T-cell (primary cell): ENCODE measurements around the gene THAP7. TPM values are rescaled to one million over a fixed set of nuclear protein-coding genes. Genes with fewer than 3 reads are reported as not detected.
"Not testable (repeated sequence)": the region's sequence is repeated elsewhere in the genome, so short reads cannot be mapped to it uniquely, and the experiment has no call there.

Source experiments
- ATAC-seq, 4 experiments: fragments of 200-7000 bp in 3 of 4; fragments of 150-1000 bp in 1 of 4; cut with Tn5 transposase; replicated peaks in 1 of 4; 1 replicate in 3 of 4; 2 replicates in 1 of 4; pipeline ENCODE4 v1.10.0; 2021; ENCODE audit warnings: moderate library complexity in 3 of 4, mild to moderate bottlenecking in 2 of 4, moderate number of reproducible peaks in 1 of 4
- CTCF ChIA-PET, 2 donors: fragments of 300-600 bp; sonication (Branson Sonifier 250); formaldehyde crosslinking; loops; one replicate each; lab custom pipeline; 2022; ENCODE audit warnings: antibody characterized with exemption in 2 of 2; lab: Charles Lee
- POLR2A ChIA-PET, 2 donors: fragments of 300-600 bp; sonication (Branson Sonifier 250); formaldehyde crosslinking; loops; one replicate each; lab custom pipeline; 2022; ENCODE audit warnings: antibody characterized with exemption in 2 of 2; lab: Charles Lee
- DNase-seq, 35 experiments: peaks; one replicate each; pipeline versions ENCODE4 v3.0.0 to v3.0.0-alpha.2; 2013 to 2023
- H3K27ac ChIP-seq: one replicate; pipeline ENCODE4 v1.5.1; 2013; ENCODE audit warnings: low read length
- H3K27me3 ChIP-seq, 2 experiments: replicated peaks in 1 of 2; 1 replicate in 1 of 2; 2 replicates in 1 of 2; pipeline versions ENCODE4 v1.6.1 to v1.7.0; 2013; ENCODE audit warnings: low read length in 1 of 2, mixed read lengths in 1 of 2; ENCODE audit not compliant: control insufficient read depth in 2 of 2, insufficient read depth in 2 of 2; ENCODE audit errors: extremely low read depth in 1 of 2
- H3K36me3 ChIP-seq, 2 donors: 1 replicate in 1 of 2; 2 replicates in 1 of 2; pipeline versions ENCODE4 v1.6.1 to v1.7.0; 2013; ENCODE audit warnings: low read length in 1 of 2; ENCODE audit not compliant: control insufficient read depth in 2 of 2, insufficient read depth in 1 of 2; ENCODE audit errors: extremely low read depth in 1 of 2
- H3K4me1 ChIP-seq, 2 experiments: 1 replicate in 1 of 2; 2 replicates in 1 of 2; pipeline versions ENCODE4 v1.6.1 to v1.7.0; 2013; ENCODE audit warnings: low read length in 2 of 2, mixed read lengths in 1 of 2; ENCODE audit not compliant: insufficient read depth in 2 of 2, control insufficient read depth in 1 of 2; ENCODE audit errors: extremely low read depth in 1 of 2
- H3K4me3 ChIP-seq, 2 donors: 1 replicate in 1 of 2; 2 replicates in 1 of 2; pipeline versions ENCODE4 v1.5.1 to v1.7.0; 2013; ENCODE audit warnings: mild to moderate bottlenecking in 2 of 2, low read length in 1 of 2, moderate library complexity in 1 of 2; ENCODE audit not compliant: control insufficient read depth in 1 of 2; ENCODE audit errors: extremely low read depth in 1 of 2
- H3K9me3 ChIP-seq: 2 replicates; pipeline ENCODE4 v1.7.0; 2013
- H3K27ac Mint-ChIP-seq, 2 donors: one replicate each; pipeline ENCODE4 v1.8.0; 2020 to 2021; ENCODE audit warnings: mild to moderate bottlenecking in 2 of 2, mixed read lengths in 2 of 2
- H3K27me3 Mint-ChIP-seq, 2 donors: one replicate each; pipeline ENCODE4 v1.8.0; 2021 to 2022; ENCODE audit warnings: mixed read lengths in 2 of 2
- H3K36me3 Mint-ChIP-seq: one replicate; pipeline ENCODE4 v1.8.0; 2021; ENCODE audit warnings: mixed read lengths
- H3K4me1 Mint-ChIP-seq, 3 donors: one replicate each; pipeline ENCODE4 v1.8.0; 2020 to 2022; ENCODE audit warnings: mixed read lengths in 3 of 3, mild to moderate bottlenecking in 1 of 3
- H3K4me3 Mint-ChIP-seq, 3 donors: one replicate each; pipeline ENCODE4 v1.8.0; 2020 to 2022; ENCODE audit warnings: mild to moderate bottlenecking in 3 of 3, mixed read lengths in 3 of 3, moderate library complexity in 3 of 3
- H3K9me3 Mint-ChIP-seq, 3 donors: one replicate each; pipeline ENCODE4 v1.8.0; 2020 to 2022; ENCODE audit warnings: mixed read lengths in 3 of 3
- WGBS: methylation state at CpG from one replicate; pipeline ENCODE4 v1.1.5; 2013; ENCODE audit warnings: missing lambda C conversion rate; ENCODE audit not compliant: insufficient coverage; 5-methylcytosine and 5-hydroxymethylcytosine counted together
- total RNA-seq, 35 experiments: library from RNA in 6 of 35; stranded (reverse) in 6 of 35; fragments of 120-200 nt in 1 of 35; gene quantifications; one replicate each; pipeline versions ENCODE4 v1.2.1 to v1.2.4 and lab custom pipeline; 2013 to 2026

THAP7 gene
- total RNA-seq, 5 donors from 2014 or later (not counting 1 experiment from before 2014, with no cell fraction given) = 46.4 to 61.1 (median 56.8) TPM

DNA sequence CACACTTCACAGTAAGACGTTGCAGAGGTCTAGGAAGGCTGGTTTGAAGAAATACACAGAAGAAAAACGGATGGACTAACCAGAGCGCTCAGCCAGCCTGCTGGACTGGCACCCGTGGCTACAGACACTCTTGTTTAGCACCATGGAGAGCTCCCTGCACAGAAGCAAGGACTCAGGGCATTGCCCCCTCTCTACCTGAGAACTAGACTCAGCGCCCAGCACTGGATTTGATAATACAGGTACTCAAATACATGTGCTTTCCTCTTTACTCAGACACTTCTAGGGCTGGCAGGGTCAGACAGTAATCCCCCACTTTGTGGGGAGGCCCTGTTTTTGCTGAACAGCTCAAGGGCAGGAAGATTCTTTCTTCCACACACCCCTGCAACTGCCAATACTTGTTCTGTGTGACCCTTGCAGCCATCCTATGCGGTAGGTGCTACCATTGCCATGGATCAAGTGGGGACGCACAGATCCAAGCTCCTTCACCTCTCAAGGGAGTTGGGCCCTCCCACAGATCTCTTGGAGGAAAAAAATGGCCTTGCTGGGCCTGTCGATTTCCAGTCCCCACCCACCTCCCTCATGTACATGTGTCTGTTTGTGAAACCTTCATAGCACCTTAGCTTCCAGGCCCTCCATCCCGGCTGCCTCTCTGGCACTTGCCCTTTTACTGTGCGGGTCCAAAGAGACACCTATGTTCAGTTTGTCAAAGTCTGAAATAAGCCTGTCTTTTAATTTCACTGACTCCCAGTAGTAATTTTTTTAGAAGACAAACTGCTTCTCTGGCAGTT, 7.9 kb upstream of the THAP7 start:
- H3K9me3 Mint-ChIP-seq = no peaks in the 10 kb centered on the region
- Histone ChIP-seq H3K4me3 (no peak overlapping the region), H3K4me1 (peaks cover 6 to 13% of the 10 kb centered on the region in 2 experiments), H3K27me3 (no peaks in the 10 kb centered on the region), H3K36me3 (no peaks in the 10 kb centered on the region), H3K27ac (no peak overlapping the region), H3K9me3 (no peaks in the 10 kb centered on the region)
- peaks cover 12 to 15% (median 14%) of the 10 kb centered on the region in 3 donors for H3K4me1 Mint-ChIP-seq
- no peak for ATAC-seq
- no peak overlapping the region for H3K27ac Mint-ChIP-seq
- no peaks in the 10 kb centered on the region for H3K27me3 Mint-ChIP-seq
- no peak overlapping the region for H3K4me3 Mint-ChIP-seq
- DNase-seq = peak in 6 of 35 experiments; percentile 16 to 55 (median 24)
- ChIA-PET POLR2A (no interaction called here), CTCF (interaction anchor here in 1 of 2 donors (0.5 kb wide), 1 partner anchor 70 kb away, joined by 4 read pairs; no protein-coding TSS in a partner anchor)
- no peaks in the 10 kb centered on the region for H3K36me3 Mint-ChIP-seq
- 71% methylated on average over 10 of the region's 10 CpGs for WGBS

DNA sequence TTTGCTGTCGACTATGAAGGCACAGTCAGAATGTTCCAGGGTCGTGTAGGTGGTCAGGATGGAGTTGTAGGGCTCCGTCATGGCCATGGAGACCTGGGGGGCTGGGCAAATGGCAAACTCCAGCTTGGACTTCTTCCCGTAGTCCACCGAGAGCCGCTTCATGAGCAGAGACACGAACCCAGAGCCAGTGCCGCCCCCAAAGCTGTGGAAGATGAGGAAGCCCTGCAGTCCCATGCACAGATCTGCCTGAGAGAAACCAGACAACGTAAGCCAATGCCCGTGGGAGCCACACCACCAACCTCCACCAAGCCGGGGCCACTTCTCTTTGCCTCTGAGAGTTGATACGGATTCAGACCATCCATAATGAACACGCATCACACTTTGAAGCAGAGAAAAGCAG, 7.3 kb upstream of the THAP7 start:
- H3K4me3 ChIP-seq, H3K4me3 Mint-ChIP-seq, H3K36me3 Mint-ChIP-seq, H3K27me3 Mint-ChIP-seq, H3K36me3 ChIP-seq, H3K27ac Mint-ChIP-seq, H3K4me1 ChIP-seq, H3K9me3 ChIP-seq, H3K27ac ChIP-seq, POLR2A ChIA-PET, ATAC-seq, H3K27me3 ChIP-seq, H3K4me1 Mint-ChIP-seq, DNase-seq, H3K9me3 Mint-ChIP-seq: not testable (repeated sequence)
- CTCF ChIA-PET = interaction anchor here in 1 of 2 donors (0.5 kb wide), 1 partner anchor 69 kb away, joined by 4 read pairs; no protein-coding TSS in a partner anchor
- 85% methylated on average over 12 of the region's 13 CpGs for WGBS

GRCh38 chr22:21003782-21004181, 1.9 kb upstream of the THAP7 start:
- Histone ChIP-seq H3K4me1 (peaks cover 12 to 39% of the 10 kb centered on the region in 2 experiments), H3K9me3 (no peaks in the 10 kb centered on the region), H3K27ac (peak overlapping the region; percentile 26), H3K27me3 (peaks cover 0 to 2% of the 10 kb centered on the region in 2 experiments), H3K4me3 (no peak overlapping the region), H3K36me3 (peaks cover 0 to 17% of the 10 kb centered on the region in 2 donors)
- no peak for DNase-seq
- ChIA-PET POLR2A (no interaction called here), CTCF (no interaction called here)
- Mint-ChIP-seq H3K4me1 (peaks cover 35 to 37% (median 35%) of the 10 kb centered on the region in 3 donors), H3K4me3 (peak overlapping the region; percentile 94 to 96 (median 95)), H3K9me3 (no peaks in the 10 kb centered on the region), H3K36me3 (no peaks in the 10 kb centered on the region), H3K27ac (peak overlapping the region in 1 of 2 donors; percentile 100), H3K27me3 (no peaks in the 10 kb centered on the region)
- no peak for ATAC-seq
- WGBS = no CpG with 5 or more reads among the region's 4 CpGs

DNA sequence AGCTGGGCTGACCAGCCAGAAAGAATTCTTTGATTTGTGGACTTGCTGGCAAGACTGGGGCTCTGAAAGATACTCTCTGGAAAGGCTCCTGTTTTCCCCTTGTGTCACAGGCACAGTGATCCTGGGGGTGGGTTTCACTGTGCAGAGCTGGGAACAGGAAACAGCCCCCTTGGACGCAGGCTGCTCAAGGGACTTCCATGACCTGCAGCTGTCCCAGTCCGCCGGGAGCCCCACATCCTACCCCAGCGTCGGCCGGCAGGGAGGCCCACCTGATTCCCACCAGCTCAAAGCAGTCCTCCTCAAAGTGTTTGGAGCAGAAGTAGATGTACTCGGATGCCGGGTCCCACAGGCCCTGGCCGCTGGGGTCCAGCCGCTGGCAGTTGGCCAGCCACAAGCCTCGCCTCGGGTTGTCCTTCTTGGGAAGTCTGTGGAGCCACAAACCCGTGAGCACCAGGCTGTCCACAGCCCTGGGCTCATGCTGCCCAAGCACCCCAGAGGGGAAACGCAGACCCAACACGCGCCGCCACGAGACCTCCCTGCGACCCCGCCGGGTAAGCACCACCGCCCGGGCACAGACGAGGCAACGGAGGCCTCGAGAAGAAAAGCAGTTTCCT, 824 bp downstream of the THAP7 start:
- POLR2A ChIA-PET = no interaction called here
- CTCF ChIA-PET = no interaction called here
- ATAC-seq = no peak

GRCh38 chr22:21000207-21000986, 1.5 kb downstream of the THAP7 start:
- H3K27me3 Mint-ChIP-seq = no peaks in the 10 kb centered on the region
- H3K36me3 Mint-ChIP-seq = no peaks in the 10 kb centered on the region
- Histone ChIP-seq H3K9me3 (no peaks in the 10 kb centered on the region), H3K36me3 (peaks cover 7 to 38% of the 10 kb centered on the region in 2 donors), H3K27me3 (peaks cover 0 to 2% of the 10 kb centered on the region in 2 experiments), H3K4me1 (peaks cover 12 to 46% of the 10 kb centered on the region in 2 experiments), H3K4me3 (peak overlapping the region; percentile 82 to 94), H3K27ac (peak overlapping the region; percentile 95)
- WGBS = 65% methylated on average over 14 of the region's 22 CpGs
- POLR2A ChIA-PET = no interaction called here
- no peak for ATAC-seq
- H3K4me3 Mint-ChIP-seq = peak overlapping the region; percentile 94 to 96 (median 95)
- DNase-seq = no peak
- peak overlapping the region; percentile 98 to 100 for H3K27ac Mint-ChIP-seq
- CTCF ChIA-PET = no interaction called here
- no peaks in the 10 kb centered on the region for H3K9me3 Mint-ChIP-seq
- peaks cover 39 to 43% (median 43%) of the 10 kb centered on the region in 3 donors for H3K4me1 Mint-ChIP-seq

More for the DNA sequence above, 824 bp downstream of the THAP7 start:
- Mint-ChIP-seq H3K27ac (peak overlapping the region; percentile 98 to 100), H3K9me3 (no peaks in the 10 kb centered on the region), H3K4me3 (peak overlapping the region; percentile 94 to 96 (median 95)), H3K4me1 (peaks cover 39 to 43% (median 43%) of the 10 kb centered on the region in 3 donors), H3K36me3 (no peaks in the 10 kb centered on the region), H3K27me3 (no peaks in the 10 kb centered on the region)
- DNase-seq = peak in 1 of 35 experiments; percentile 7
- Histone ChIP-seq H3K9me3 (no peaks in the 10 kb centered on the region), H3K27me3 (peaks cover 0 to 2% of the 10 kb centered on the region in 2 experiments), H3K36me3 (peaks cover 7 to 34% of the 10 kb centered on the region in 2 donors), H3K4me3 (peak overlapping the region; percentile 82 to 94), H3K4me1 (peaks cover 12 to 46% of the 10 kb centered on the region in 2 experiments), H3K27ac (peak overlapping the region; percentile 95)
- 2% methylated on average over 22 of the region's 26 CpGs for WGBS
